Measurements from ENCODE around the gene ZKSCAN3.

The ZKSCAN3 gene

GRCh38 chr6:28322661-28323060 is 27.1 kb upstream of the ZKSCAN3 start:
- no peak for TF ChIP-seq CTCF (IDR thresholded peaks at IDR 0.05; ENCODE audit: extremely low read depth, insufficient read depth, missing control alignments)
- in situ Hi-C loops (cut with MboI; ENCODE audit: low pct_unique_long_range_greater_than_20kb, low sequenced_read_pairs, unreplicated experiment) = no loop called here

GRCh38 chr6:28323813-28324424 is 25.8 kb upstream of the ZKSCAN3 start:
- in situ Hi-C loops (cut with MboI; ENCODE audit: low pct_unique_long_range_greater_than_20kb, low sequenced_read_pairs, unreplicated experiment) = no loop called here
- no peak for DNase-seq (ENCODE audit: low spot score)

More at GRCh38 chr6:28322661-28323060, 27.1 kb upstream of the ZKSCAN3 start:
- DNase-seq (ENCODE audit: low spot score) = no peak

GRCh38 chr6:28326371-28326948 is 23.3 kb upstream of the ZKSCAN3 start:
- TF ChIP-seq CTCF (IDR thresholded peaks at IDR 0.05; ENCODE audit: extremely low read depth, insufficient read depth, missing control alignments) = no peak
- no peak for DNase-seq (ENCODE audit: low spot score)
- in situ Hi-C loops (cut with MboI; ENCODE audit: low pct_unique_long_range_greater_than_20kb, low sequenced_read_pairs, unreplicated experiment) = no loop called here

More at GRCh38 chr6:28323813-28324424, 25.8 kb upstream of the ZKSCAN3 start:
- TF ChIP-seq CTCF (IDR thresholded peaks at IDR 0.05; ENCODE audit: extremely low read depth, insufficient read depth, missing control alignments) = no peak

GRCh38 chr6:28330041-28330440 is 19.7 kb upstream of the ZKSCAN3 start:
- in situ Hi-C loops (cut with MboI; ENCODE audit: low pct_unique_long_range_greater_than_20kb, low sequenced_read_pairs, unreplicated experiment) = no loop called here
- DNase-seq (ENCODE audit: low spot score) = no peak
- no peak for TF ChIP-seq CTCF (IDR thresholded peaks at IDR 0.05; ENCODE audit: extremely low read depth, insufficient read depth, missing control alignments)

GRCh38 chr6:28333047-28333446 is 16.7 kb upstream of the ZKSCAN3 start:
- in situ Hi-C loops (cut with MboI; ENCODE audit: low pct_unique_long_range_greater_than_20kb, low sequenced_read_pairs, unreplicated experiment) = no loop called here
- DNase-seq (ENCODE audit: low spot score) = no peak
- no peak for TF ChIP-seq CTCF (IDR thresholded peaks at IDR 0.05; ENCODE audit: extremely low read depth, insufficient read depth, missing control alignments)

GRCh38 chr6:28333599-28334018 is 16.1 kb upstream of the ZKSCAN3 start:
- TF ChIP-seq CTCF (IDR thresholded peaks at IDR 0.05; ENCODE audit: extremely low read depth, insufficient read depth, missing control alignments) = no peak
- in situ Hi-C loops (cut with MboI; ENCODE audit: low pct_unique_long_range_greater_than_20kb, low sequenced_read_pairs, unreplicated experiment) = no loop called here

More at GRCh38 chr6:28333599-28334018, 16.1 kb upstream of the ZKSCAN3 start:
- no peak for DNase-seq (ENCODE audit: low spot score)
